KOPT-K1 (cell line): ENCODE data around the gene RPS26.

Experiments used
- H3K27ac ChIP-seq: fragments of 200-600 bp; sonication (generic); 2 replicates; pipeline ENCODE4 v1.5.1; 2016; ENCODE audit warnings: antibody characterized with exemption, mild to moderate bottlenecking, low read depth, low read length; ENCODE audit not compliant: poor library complexity, severe bottlenecking
- H3K36me3 ChIP-seq: fragments of 200-600 bp; sonication (generic); 2 replicates; pipeline ENCODE4 v1.5.1; 2017; ENCODE audit warnings: antibody characterized with exemption, mild to moderate bottlenecking, low read length, moderate library complexity; ENCODE audit not compliant: insufficient read depth
- H3K9me3 ChIP-seq: fragments of 200-600 bp; sonication (generic); 2 replicates; pipeline ENCODE4 v1.5.1; 2017; ENCODE audit warnings: antibody characterized with exemption, low read length, mild to moderate bottlenecking; ENCODE audit not compliant: insufficient read depth, poor library complexity, severe bottlenecking

RPS26 gene

DNA sequence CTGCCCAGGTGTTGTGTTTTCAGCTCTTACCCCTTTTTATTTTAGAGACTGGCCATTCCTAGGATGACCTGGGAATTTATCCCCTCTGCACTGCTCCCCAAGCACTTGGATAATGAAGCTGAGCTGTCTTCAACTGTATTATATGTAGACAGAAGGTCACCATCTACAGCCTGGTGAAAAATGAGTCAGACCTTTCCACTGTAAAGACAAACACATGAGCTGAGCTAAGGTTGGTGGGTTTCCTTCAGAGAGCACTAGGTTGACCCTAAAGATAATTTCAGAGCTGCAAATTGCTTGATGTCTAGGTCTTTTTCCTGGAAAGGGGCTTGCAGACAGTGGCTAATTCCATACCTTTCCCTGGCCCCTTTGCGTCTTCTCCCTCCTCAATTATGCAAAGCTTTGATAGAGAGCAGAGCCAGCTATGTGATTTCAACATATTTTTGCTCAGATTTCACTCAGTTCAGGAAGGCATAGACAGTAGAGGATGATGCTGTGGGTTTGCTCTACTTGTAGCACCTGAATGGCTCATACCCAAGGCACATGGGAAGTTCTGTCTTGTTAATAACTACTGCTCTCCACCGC lies 30.1 kb upstream of the RPS26 start:
- Histone ChIP-seq H3K9me3 (no peaks in the 10 kb centered on the region), H3K36me3 (no peaks in the 10 kb centered on the region), H3K27ac (no peak overlapping the region)

DNA sequence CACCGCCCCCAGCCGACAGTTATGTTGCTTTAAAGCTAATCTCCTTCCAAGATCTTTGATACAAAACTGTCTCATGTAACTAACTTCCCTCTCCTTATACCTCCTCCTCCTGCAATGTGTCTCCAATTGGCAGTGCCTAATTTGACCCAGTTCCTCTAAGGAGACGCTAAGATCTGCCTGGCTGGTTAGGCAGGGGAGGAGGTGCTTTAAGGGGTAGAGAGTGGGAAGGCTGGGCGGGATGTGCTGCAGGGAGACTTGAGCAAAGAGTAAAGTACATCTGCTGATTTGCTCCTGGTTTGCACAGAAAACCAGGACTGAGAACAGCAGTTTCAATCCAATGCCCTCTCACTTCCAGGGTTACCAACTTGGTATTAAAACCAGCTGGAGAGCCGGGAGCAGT lies 28.2 kb upstream of the RPS26 start:
- H3K27ac ChIP-seq = no peak overlapping the region
- no peaks in the 10 kb centered on the region for H3K9me3 ChIP-seq
- no peaks in the 10 kb centered on the region for H3K36me3 ChIP-seq

DNA sequence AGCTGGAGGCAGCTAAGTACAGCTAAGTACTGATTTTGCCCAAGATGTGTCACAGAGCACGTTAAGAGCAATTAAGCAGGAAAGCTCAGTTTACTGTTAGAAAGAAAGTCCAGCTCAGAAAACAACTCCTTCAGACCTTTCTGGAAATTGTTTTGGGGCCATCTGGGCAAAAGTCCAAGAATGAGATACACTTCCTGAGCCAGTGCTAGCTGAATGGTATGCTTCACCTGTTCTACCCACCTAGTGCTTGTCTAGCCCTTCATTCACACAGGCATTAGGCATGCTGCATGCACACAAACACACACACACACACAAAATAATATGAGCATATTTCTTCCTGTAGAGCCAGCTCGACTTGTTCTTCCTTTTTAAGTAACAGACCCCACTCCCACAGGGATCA lies 27.5 kb upstream of the RPS26 start:
- H3K36me3 ChIP-seq = no peaks in the 10 kb centered on the region
- no peaks in the 10 kb centered on the region for H3K9me3 ChIP-seq
- no peak overlapping the region for H3K27ac ChIP-seq

DNA sequence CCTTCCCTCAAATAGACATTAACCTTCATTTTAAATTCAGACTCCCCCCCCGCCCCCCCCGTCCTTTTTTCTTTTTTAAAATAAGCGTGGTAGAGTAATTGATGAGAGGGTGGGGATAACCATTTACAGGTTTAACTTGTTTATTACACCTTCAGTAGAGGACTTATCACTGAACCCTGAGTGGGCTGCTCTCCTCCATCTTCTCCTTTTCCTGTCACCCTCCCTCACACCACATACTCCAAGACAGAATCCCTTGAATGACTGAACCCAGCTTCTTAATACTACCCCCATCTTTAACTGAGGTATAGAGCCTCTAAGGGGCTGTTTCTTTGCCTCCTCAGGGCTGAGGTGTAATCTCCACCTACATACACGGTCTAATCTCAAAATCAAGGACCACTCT lies 24.5 kb upstream of the RPS26 start:
- Histone ChIP-seq H3K9me3 (no peaks in the 10 kb centered on the region), H3K36me3 (no peaks in the 10 kb centered on the region)

DNA sequence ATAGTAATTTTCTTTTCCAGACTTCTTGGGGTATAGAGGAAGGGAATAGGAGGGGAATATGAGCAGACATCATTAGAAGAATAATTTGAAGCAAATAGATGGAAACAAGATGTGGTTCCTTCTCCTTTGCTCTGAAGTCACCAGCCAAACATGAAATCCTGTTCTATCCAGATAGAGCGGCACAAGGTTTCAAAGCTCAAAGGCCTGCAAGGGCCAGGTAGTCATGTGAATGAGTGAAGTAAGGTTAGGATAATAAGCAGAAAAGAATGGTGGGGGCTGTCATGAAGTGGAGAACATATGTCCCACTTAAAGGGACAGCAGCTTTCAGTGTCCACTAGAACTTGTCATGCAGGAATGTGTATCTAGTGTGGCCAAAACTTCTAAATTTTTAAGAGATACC lies 23.4 kb upstream of the RPS26 start:
- Histone ChIP-seq H3K9me3 (no peaks in the 10 kb centered on the region), H3K27ac (no peak overlapping the region), H3K36me3 (no peaks in the 10 kb centered on the region)

More for the DNA sequence above, 24.5 kb upstream of the RPS26 start:
- no peak overlapping the region for H3K27ac ChIP-seq

DNA sequence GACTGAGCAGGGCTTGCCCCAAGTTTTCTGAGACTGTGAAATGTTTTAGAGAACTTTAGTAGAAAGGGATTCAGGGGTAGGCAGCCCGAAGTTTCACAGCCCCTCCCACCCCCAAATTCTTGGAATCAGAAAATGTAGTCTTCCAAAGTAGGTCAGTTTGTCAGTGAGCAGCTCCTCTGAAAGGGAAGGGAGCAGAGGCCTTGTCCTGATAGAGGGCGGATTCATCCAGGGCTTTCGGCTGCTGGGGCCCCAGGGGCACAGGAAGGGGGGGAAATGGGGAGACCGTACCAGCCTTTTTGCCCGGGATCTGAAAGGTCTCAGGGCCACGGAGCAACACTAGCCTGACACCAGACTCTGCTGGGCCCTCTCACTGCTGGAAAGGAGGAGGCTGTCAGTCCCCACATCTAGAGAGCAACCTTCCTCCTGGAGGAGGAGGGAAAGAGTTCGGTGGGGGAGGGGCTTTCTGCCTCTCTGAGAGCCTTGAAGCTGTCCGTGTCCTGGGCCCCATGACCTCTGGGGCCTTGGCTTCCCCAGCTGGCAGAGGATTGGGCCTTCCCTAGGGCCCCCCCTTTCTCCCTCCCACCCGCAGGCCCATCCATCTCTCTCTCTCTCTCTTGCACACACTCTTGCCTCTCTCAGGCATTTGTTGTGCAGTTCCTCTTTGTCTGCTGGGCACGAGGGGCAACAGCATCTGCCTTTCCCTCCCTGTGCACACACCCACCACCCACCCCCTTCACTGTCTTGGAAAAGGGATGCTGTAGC lies 21.1 kb upstream of the RPS26 start, which contains the start of gene IKZF4:
TSS of gene IKZF4 (plus strand) at position 621 of the 762 bp plus-strand sequence. CDS start 451 bp downstream, outside the sequence.
- H3K9me3 ChIP-seq = no peaks in the 10 kb centered on the region
- H3K36me3 ChIP-seq = peaks cover 9% of the 10 kb centered on the region; the same call in 1 of the 2 replicates
- peak within 1 kb of the TSS; percentile 84 for H3K27ac ChIP-seq

DNA sequence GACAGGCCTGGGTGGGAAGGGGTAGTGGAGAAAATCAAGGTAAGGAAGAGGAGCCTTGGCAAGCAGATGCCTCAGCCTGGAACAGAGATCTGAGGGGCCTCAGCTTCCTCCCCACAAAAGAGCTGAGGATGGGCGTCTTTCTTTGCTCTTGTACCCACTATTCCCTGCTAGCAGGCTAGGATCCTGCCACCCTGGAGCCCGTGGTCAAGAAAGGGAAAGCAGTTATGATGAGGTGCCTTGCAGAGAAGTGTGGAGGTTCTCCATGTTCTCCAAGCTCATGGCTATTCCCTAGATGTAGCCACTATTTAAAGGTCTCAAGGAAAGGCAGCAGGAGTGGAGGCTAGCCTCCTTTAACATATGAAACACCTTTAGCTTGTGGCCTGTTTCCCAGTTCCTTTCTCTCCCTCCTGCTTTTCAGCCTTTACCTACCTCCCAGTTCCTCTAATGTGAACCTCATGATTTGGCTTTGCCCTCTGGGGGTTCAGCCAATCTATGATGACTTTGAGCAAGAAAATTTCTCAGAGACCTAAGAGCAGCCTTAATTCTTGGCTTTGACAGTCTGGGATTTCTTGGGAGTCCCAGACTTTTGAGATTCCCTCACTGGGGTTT lies 19.7 kb upstream of the RPS26 start:
- peaks cover 15% of the 10 kb centered on the region; the same call in 1 of the 2 replicates for H3K36me3 ChIP-seq
- peak overlapping the region; percentile 84 for H3K27ac ChIP-seq

DNA sequence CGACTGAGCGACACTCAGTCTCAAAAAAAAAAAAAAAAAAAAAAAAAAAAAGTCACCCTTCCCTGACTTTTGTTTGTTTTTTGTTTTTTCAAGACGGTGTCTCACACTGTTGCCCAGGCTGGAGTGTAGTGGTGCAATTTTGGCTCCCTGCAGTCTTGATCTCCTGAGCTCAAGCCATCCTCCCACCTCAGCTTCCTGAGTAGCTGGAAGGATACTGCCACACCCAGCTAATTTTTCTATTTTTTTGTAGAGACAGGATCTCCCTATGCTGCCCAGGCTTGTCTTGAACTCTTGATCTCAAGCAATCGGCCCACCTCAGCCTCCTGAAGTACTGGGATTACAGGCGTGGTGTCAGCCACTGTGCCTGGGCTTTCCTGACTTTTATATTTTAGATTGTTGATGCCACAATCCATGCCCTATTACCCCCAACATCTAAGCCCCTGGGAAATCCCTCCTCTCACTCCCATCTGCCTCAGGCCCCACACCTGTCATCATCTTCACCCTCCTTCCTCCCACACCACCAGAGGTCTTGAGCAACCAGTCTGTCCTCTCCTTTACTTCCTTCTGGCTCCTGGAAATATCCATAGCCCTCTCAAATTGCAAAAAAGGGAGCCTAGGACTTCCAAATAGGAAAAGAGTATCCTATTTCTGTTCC lies 13.1 kb upstream of the RPS26 start:
- Histone ChIP-seq H3K27ac (no peak overlapping the region), H3K9me3 (no peaks in the 10 kb centered on the region), H3K36me3 (peaks cover 62% of the 10 kb centered on the region; the same call in 1 of the 2 replicates)

More for the DNA sequence above, 19.7 kb upstream of the RPS26 start:
- no peaks in the 10 kb centered on the region for H3K9me3 ChIP-seq

DNA sequence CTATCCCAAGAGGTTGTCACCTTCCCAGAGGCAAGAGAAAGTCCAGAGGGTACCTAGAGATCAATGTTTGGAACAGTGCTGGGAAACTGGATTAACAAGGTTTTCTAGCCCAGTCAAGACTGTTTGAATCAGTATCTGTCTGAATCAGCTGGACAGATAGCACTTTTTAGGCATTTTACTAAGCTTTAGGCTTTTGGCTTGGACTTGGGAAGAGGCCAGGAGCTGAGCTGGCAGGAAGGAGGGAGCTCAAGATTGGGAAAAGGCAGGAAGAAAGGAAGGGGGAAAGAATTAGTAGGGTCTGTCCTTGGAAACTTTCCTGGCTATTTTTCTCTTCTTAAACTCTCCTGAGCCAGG lies 12.6 kb upstream of the RPS26 start:
- peaks cover 66% of the 10 kb centered on the region; the same call in 1 of the 2 replicates for H3K36me3 ChIP-seq
- H3K9me3 ChIP-seq = no peaks in the 10 kb centered on the region
- no peak overlapping the region for H3K27ac ChIP-seq

DNA sequence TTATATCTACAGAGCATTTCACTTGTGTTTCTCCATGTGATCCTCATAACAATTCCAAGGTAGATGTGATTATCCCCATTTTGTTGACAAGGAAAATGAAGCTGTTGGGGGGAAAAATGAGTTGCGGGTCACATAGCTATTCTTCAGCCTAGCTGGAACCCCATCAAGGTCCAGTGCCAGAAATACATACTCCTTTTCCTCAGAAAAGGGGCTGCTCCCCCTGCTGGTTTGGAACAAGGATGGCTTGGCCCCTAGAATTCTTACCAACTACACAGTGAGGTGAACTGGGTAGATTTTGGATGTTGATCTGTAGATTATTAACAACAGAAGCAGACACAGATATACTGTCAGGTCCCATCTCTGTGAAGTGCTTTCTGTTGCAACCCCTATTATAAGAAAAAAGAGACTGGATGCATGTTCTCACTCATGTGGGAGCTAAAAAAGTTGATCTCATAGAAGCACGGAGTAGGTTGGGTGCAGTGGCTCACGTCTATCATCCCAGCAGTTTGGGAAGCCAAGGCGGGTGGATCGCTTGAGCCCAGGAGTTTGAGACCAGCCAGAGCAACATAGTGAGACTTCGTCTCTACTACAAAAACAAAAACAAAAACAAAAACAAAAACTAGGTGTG lies 11.9 kb upstream of the RPS26 start:
- H3K27ac ChIP-seq = no peak overlapping the region
- H3K9me3 ChIP-seq = no peaks in the 10 kb centered on the region
- H3K36me3 ChIP-seq = peaks cover 72% of the 10 kb centered on the region; the same call in 1 of the 2 replicates

DNA sequence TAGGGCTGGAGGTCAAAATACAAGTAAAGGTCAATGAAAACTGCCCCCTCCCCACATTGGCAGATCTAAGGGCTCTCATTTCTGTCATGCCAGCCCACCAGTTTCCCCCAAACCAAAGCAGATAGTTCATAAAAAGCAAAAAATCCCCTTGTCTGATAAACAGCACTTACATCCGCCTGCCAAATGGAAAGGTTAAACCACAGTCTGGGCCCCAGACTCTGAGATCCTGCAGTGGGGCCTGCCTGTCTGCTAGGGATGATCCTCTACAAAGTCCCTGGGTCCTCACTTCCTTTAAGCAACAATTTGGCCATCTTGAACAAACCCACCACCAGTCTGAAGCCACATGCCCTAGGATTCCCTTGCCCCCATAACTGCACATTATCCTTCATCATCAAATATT lies 9.7 kb upstream of the RPS26 start:
- peaks cover 70% of the 10 kb centered on the region; the same call in 1 of the 2 replicates for H3K36me3 ChIP-seq
- H3K27ac ChIP-seq = no peak overlapping the region
- no peaks in the 10 kb centered on the region for H3K9me3 ChIP-seq

DNA sequence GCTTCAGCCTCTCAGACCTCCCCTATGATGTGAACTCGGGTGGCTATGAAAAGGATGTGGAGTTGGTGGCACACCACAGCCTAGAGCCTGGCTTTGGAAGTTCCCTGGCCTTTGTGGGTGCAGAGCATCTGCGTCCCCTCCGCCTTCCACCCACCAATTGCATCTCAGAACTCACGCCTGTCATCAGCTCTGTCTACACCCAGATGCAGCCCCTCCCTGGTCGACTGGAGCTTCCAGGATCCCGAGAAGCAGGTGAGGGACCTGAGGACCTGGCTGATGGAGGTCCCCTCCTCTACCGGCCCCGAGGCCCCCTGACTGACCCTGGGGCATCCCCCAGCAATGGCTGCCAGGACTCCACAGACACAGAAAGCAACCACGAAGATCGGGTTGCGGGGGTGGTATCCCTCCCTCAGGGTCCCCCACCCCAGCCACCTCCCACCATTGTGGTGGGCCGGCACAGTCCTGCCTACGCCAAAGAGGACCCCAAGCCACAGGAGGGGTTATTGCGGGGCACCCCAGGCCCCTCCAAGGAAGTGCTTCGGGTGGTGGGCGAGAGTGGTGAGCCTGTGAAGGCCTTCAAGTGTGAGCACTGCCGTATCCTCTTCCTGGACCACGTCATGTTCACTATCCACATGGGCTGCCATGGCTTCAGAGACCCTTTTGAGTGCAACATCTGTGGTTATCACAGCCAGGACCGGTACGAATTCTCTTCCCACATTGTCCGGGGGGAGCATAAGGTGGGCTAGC lies 7.0 kb upstream of the RPS26 start:
- H3K27ac ChIP-seq = no peak overlapping the region
- no peaks in the 10 kb centered on the region for H3K9me3 ChIP-seq
- H3K36me3 ChIP-seq = peaks cover 46% of the 10 kb centered on the region; the same call in 1 of the 2 replicates

DNA sequence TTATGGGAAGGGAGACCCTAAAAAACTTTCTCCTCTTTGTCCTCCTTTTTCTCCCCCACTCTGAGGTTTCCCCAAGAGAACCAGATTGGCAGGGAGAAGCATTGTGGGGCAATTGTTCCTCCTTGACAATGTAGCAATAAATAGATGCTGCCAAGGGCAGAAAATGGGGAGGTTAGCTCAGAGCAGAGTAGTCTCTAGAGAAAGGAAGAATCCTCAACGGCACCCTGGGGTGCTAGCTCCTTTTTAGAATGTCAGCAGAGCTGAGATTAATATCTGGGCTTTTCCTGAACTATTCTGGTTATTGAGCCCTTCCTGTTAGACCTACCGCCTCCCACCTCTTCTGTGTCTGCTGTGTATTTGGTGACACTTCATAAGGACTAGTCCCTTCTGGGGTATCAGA lies 4.6 kb upstream of the RPS26 start:
- H3K9me3 ChIP-seq = no peaks in the 10 kb centered on the region
- H3K36me3 ChIP-seq = peaks cover 38% of the 10 kb centered on the region; the same call in 1 of the 2 replicates
- no peak overlapping the region for H3K27ac ChIP-seq

DNA sequence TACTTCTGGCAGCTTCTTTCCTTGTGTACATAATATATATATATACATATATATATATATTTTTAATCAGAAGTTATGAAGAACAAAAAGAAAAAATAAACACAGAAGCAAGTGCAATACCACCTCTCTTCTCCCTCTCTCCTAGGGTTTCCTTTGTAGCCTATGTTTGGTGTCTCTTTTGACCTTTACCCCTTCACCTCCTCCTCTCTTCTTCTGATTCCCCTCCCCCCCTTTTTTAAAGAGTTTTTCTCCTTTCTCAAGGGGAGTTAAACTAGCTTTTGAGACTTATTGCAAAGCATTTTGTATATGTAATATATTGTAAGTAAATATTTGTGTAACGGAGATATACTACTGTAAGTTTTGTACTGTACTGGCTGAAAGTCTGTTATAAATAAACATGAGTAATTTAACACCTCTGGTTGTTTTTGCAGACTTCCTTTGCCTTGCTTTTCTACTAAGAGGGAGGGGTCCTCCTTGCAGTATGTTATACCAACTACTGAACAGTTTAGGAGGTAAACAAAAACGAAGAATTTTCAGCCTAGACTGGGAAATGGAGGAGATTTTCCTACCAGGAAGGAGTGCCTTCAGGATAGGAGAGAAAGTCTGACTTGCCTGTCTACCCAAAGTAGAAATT lies 3.6 kb upstream of the RPS26 start:
- peaks cover 36% of the 10 kb centered on the region for H3K36me3 ChIP-seq

More for the DNA sequence above, 3.6 kb upstream of the RPS26 start:
- Histone ChIP-seq H3K9me3 (no peaks in the 10 kb centered on the region), H3K27ac (no peak overlapping the region)
